HG02852 (cell line): ENCODE data around the gene SAMD4A.

Experiments
- ATAC-seq: cut with Tn5 transposase; IDR thresholded peaks from one replicate; pipeline ENCODE4 v1.9.1; 2021; ENCODE audit warnings: mild to moderate bottlenecking, moderate library complexity; ENCODE audit not compliant: unreplicated experiment

Gene SAMD4A

GRCh38 chr14:54565785-54566409 is 1.0 kb upstream of the SAMD4A start:
- peak; percentile 44 for ATAC-seq

GRCh38 chr14:54567224-54567638 is 303 bp downstream of the SAMD4A start:
- ATAC-seq = peak; percentile 1

- ATAC-seq = peak; percentile 24
These were observed 972 bp downstream of the SAMD4A start for GRCh38 chr14:54567639-54568561.

GRCh38 chr14:54568821-54569595 is 2.1 kb downstream of the SAMD4A start:
- ATAC-seq = no peak

GRCh38 chr14:54570047-54570446 is 3.1 kb downstream of the SAMD4A start:
- ATAC-seq = no peak

- ATAC-seq = no peak
These were observed 3.9 kb downstream of the SAMD4A start for GRCh38 chr14:54570631-54571415.

GRCh38 chr14:54572316-54572715 is 5.4 kb downstream of the SAMD4A start:
- ATAC-seq = no peak

- no peak for ATAC-seq
These were observed 7.6 kb downstream of the SAMD4A start for GRCh38 chr14:54574528-54574927.

GRCh38 chr14:54577494-54577893 is 10.6 kb downstream of the SAMD4A start:
- ATAC-seq = no peak

GRCh38 chr14:54577977-54578376 is 11.0 kb downstream of the SAMD4A start:
- no peak for ATAC-seq

GRCh38 chr14:54579621-54580020 is 12.7 kb downstream of the SAMD4A start:
- ATAC-seq = no peak

- no peak for ATAC-seq
These were observed 14.0 kb downstream of the SAMD4A start for GRCh38 chr14:54580933-54581332.

GRCh38 chr14:54582334-54582733 is 15.4 kb downstream of the SAMD4A start:
- ATAC-seq = no peak

GRCh38 chr14:54584097-54584496 is 17.2 kb downstream of the SAMD4A start:
- ATAC-seq = no peak

GRCh38 chr14:54585214-54585613 is 18.3 kb downstream of the SAMD4A start:
- ATAC-seq = no peak

GRCh38 chr14:54589076-54589475 is 22.1 kb downstream of the SAMD4A start:
- ATAC-seq = no peak

- no peak for ATAC-seq
These were observed 22.9 kb downstream of the SAMD4A start for GRCh38 chr14:54589843-54590242.

GRCh38 chr14:54590481-54590880 is 23.6 kb downstream of the SAMD4A start:
- ATAC-seq = no peak

GRCh38 chr14:54591461-54591860 is 24.5 kb downstream of the SAMD4A start:
- no peak for ATAC-seq

- no peak for ATAC-seq
These were observed 24.9 kb downstream of the SAMD4A start for GRCh38 chr14:54591866-54592265.

GRCh38 chr14:54593860-54594259 is 26.9 kb downstream of the SAMD4A start:
- no peak for ATAC-seq
